Mucosa of stomach (tissue), 1 donor: ENCODE results near the gene UPF3A.

Experiments used
- H3K27me3 ChIP-seq: one replicate; pipeline ENCODE4 v1.7.0; 2013; ENCODE audit warnings: mild to moderate bottlenecking, low read length; ENCODE audit not compliant: control insufficient read depth, insufficient read depth
- H3K36me3 ChIP-seq: one replicate; pipeline ENCODE4 v1.7.0; 2013; ENCODE audit warnings: low read length; ENCODE audit not compliant: control insufficient read depth, insufficient read depth
- H3K4me1 ChIP-seq: one replicate; pipeline ENCODE4 v1.7.0; 2013; ENCODE audit warnings: mild to moderate bottlenecking, low read length; ENCODE audit not compliant: control insufficient read depth, insufficient read depth
- H3K4me3 ChIP-seq: one replicate; pipeline ENCODE4 v1.7.0; 2013; ENCODE audit warnings: low read length
- H3K9ac ChIP-seq: one replicate; pipeline ENCODE4 v1.7.0; 2013; ENCODE audit warnings: mild to moderate bottlenecking, low read length, moderate library complexity
- H3K9me3 ChIP-seq: one replicate; pipeline ENCODE4 v1.7.0; 2013; ENCODE audit warnings: mild to moderate bottlenecking, low read length, moderate library complexity; ENCODE audit not compliant: control insufficient read depth
- donor health status: Pancreatic carcinoma.

Gene UPF3A

GRCh38 chr13:114313061-114313860, 31.9 kb downstream of the UPF3A start:
- peak overlapping the region; percentile 51 for H3K4me3 ChIP-seq
- no peaks in the 10 kb centered on the region for H3K27me3 ChIP-seq
- H3K36me3 ChIP-seq, result no peaks in the 10 kb centered on the region
- H3K9me3 ChIP-seq, result no peaks in the 10 kb centered on the region
- H3K9ac ChIP-seq, result peak overlapping the region; percentile 83
- peaks cover 17% of the 10 kb centered on the region for H3K4me1 ChIP-seq

GRCh38 chr13:114314074-114314912, 32.9 kb downstream of the UPF3A start, which contains the start of gene CHAMP1:
CHAMP1 (plus strand) TSS chr13:114314503; CDS start chr13:114323843, 9,340 bp downstream.
- Histone ChIP-seq H3K4me3 (peak within 1 kb of the TSS; percentile 51), H3K4me1 (peaks cover 17% of the 10 kb centered on the region), H3K9ac (peak within 1 kb of the TSS; percentile 83), H3K27me3 (no peaks in the 10 kb centered on the region), H3K9me3 (no peaks in the 10 kb centered on the region), H3K36me3 (no peaks in the 10 kb centered on the region)

DNA sequence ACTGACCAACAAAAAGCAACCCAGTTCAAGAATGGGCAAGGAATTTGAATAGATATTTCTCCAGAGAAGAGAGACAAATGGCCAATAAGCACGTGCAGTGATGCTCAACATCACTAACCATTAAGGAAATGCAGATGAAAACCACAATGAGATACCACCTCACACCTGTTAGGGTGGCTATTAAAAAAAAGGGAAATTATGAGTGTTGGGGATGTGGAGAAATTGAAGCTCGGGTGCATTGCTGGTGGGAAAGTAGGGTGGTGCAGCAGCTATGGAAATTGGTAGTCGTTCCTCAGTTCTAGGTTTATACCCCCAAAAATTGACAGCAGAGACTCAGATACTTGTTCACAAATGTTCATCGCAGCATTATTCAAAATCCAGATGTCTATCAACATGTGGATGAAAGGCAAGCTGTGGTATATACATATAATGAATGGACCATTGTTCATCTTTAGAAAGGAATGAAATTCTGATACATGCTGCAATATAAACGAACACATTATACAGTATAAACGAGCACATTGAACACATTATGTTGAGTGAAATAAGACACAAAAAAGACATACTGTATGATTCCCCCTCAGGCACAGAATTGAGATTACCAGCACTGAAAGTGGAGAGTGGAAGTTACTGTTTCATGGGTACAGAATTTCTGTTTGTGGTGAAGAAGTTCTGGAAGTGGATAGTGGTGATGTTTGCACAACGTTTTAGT, 33.8 kb downstream of the UPF3A start:
- Histone ChIP-seq H3K9ac (peak overlapping the region; percentile 83), H3K4me1 (peaks cover 17% of the 10 kb centered on the region), H3K36me3 (no peaks in the 10 kb centered on the region), H3K9me3 (no peaks in the 10 kb centered on the region), H3K27me3 (no peaks in the 10 kb centered on the region), H3K4me3 (peak overlapping the region; percentile 51)

DNA sequence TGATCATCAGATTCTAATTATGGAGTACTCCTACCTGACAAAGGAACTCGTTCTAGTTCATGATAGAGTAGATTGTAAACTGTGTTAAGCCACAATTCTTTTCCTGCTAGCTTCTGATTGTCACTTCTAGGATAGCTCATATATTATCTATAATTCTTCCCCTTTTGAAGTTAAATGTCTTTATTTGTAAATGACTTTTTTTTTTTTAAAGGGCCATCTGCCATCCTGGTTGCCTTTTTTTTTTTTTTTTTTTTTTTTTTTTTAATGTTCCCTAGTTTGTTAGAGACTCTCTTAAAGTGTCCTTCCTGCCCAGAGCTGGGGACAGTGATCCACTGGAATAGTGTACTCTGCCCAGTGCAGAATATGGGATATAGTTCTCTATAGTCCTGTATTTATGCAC, 37.2 kb downstream of the UPF3A start:
- H3K9ac ChIP-seq, result no peak overlapping the region
- no peaks in the 10 kb centered on the region for H3K9me3 ChIP-seq
- no peak overlapping the region for H3K4me3 ChIP-seq
- peaks cover 9% of the 10 kb centered on the region for H3K4me1 ChIP-seq
- H3K27me3 ChIP-seq, result no peaks in the 10 kb centered on the region
- no peaks in the 10 kb centered on the region for H3K36me3 ChIP-seq

DNA sequence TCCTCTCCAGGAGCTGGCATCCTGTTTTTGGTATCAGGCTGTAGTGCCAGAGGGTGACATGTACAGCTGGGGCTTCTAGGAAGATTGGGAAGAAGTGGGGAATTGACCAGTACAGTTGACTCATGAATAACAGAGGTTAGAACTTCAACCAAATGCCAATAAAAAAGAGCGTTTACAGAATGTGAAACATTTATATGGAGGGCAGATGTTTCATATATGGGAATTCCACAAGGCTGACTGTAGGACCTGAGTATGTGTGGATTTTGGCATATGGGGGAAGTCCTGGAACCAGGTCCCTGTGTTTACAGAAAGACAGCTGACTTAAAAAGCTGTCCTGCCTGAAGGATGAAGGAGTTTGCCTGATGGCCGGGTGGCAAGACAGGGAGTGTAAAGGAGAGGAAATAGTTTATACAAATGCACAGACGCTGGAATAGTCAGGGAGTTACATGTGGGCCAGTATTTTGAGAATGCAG, 38.1 kb downstream of the UPF3A start:
- Histone ChIP-seq H3K4me3 (no peak overlapping the region), H3K27me3 (no peaks in the 10 kb centered on the region), H3K4me1 (peaks cover 7% of the 10 kb centered on the region), H3K9me3 (no peaks in the 10 kb centered on the region), H3K9ac (no peak overlapping the region), H3K36me3 (peaks cover 7% of the 10 kb centered on the region)

DNA sequence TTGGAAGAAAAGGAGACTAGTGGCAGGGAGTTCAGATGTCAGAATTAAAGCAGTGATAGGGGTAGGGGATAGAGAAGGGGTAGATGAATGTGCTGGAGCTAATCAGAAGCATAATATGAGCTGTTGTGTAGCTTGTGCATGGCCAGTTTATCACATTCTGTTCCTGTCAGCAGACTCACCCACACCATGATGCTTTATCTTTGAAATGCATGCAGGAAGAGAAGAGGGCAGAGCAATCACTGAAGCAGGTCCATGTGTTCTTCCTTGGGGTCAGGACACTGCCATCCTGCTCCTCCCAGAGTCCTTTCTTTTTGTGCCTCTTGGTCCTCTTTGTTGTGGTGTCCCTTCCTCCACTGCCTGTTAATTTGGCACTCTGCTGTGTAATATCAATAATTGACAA, 38.7 kb downstream of the UPF3A start:
- Histone ChIP-seq H3K9ac (no peak overlapping the region), H3K9me3 (no peaks in the 10 kb centered on the region), H3K4me1 (peaks cover 5% of the 10 kb centered on the region), H3K27me3 (no peaks in the 10 kb centered on the region), H3K4me3 (no peak overlapping the region), H3K36me3 (peaks cover 7% of the 10 kb centered on the region)

DNA sequence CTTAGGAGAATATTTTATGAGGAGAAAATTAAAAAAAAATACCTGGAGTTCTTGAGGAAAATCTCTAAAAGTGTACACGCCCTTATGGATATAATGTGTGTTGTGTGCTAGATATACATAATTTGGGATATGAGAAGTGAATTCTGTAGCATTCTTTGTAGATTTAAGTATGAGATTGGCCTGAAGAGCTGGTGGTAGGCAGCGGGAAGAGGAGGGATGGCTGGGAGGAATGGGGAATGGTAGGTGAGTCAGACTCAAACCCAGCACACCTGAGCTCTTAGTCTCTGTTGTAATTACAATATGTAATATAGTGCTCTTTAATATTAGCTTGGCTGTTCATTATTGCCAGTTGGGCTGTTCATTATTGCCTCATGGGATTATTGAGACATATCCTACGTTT, 39.9 kb downstream of the UPF3A start:
- peaks cover 3% of the 10 kb centered on the region for H3K4me1 ChIP-seq
- H3K9ac ChIP-seq, result no peak overlapping the region
- H3K4me3 ChIP-seq, result no peak overlapping the region
- no peaks in the 10 kb centered on the region for H3K27me3 ChIP-seq
- no peaks in the 10 kb centered on the region for H3K9me3 ChIP-seq
- peaks cover 7% of the 10 kb centered on the region for H3K36me3 ChIP-seq

DNA sequence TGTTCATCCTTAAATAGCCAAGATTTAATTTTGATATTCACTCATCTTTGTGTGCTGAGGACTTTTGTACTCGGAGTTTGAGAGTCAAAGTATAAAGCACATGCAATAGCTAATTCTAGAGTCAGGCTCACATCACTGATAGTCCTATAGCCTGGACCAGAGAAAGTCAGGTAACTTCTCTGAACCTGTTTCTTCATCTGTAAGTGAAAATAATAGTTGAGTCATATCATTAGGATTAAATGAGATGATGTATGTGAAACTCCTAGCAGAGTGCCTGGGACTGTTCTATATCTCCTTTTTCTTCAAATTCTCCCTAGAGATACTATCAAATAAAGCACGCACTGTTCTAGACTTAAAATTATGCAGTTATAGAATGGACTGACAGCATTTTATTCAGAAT, 41.9 kb downstream of the UPF3A start:
- Histone ChIP-seq H3K27me3 (no peaks in the 10 kb centered on the region), H3K4me3 (no peak overlapping the region), H3K9ac (no peak overlapping the region), H3K36me3 (peaks cover 7% of the 10 kb centered on the region), H3K4me1 (peaks cover 3% of the 10 kb centered on the region), H3K9me3 (no peaks in the 10 kb centered on the region)

GRCh38 chr13:114324334-114324733, 42.9 kb downstream of the UPF3A start:
- Histone ChIP-seq H3K4me3 (no peak overlapping the region), H3K36me3 (peaks cover 7% of the 10 kb centered on the region)

GRCh38 chr13:114325729-114326128, 44.3 kb downstream of the UPF3A start:
- peaks cover 7% of the 10 kb centered on the region for H3K36me3 ChIP-seq
- no peak overlapping the region for H3K4me3 ChIP-seq
- H3K9me3 ChIP-seq, result no peaks in the 10 kb centered on the region
- no peak overlapping the region for H3K9ac ChIP-seq
- peaks cover 3% of the 10 kb centered on the region for H3K4me1 ChIP-seq
- H3K27me3 ChIP-seq, result no peaks in the 10 kb centered on the region

More at GRCh38 chr13:114324334-114324733, 42.9 kb downstream of the UPF3A start:
- Histone ChIP-seq H3K9me3 (no peaks in the 10 kb centered on the region), H3K27me3 (no peaks in the 10 kb centered on the region), H3K9ac (no peak overlapping the region), H3K4me1 (peaks cover 3% of the 10 kb centered on the region)

- H3K4me3 ChIP-seq, result no peak overlapping the region
- no peak overlapping the region for H3K9ac ChIP-seq
These were observed 46.6 kb downstream of the UPF3A start for GRCh38 chr13:114328034-114328433.

More at GRCh38 chr13:114328034-114328433, 46.6 kb downstream of the UPF3A start:
- Histone ChIP-seq H3K4me1 (peaks cover 3% of the 10 kb centered on the region), H3K9me3 (no peaks in the 10 kb centered on the region), H3K27me3 (no peaks in the 10 kb centered on the region), H3K36me3 (peaks cover 7% of the 10 kb centered on the region)
